Nucleus accumbens (tissue), 56 donors: ENCODE results near the gene TMEM255B.
"Not testable (repeated sequence)": the region's sequence is repeated elsewhere in the genome, so short reads cannot be mapped to it uniquely, and the experiment has no call there.

Source experiments
- DNase-seq, 56 donors: peaks; one replicate each; lab custom pipeline; 2025; lab: John Stamatoyannopoulos, UW

The TMEM255B gene

GRCh38 chr13:113813749-113814434, 54.9 kb downstream of the TMEM255B start:
- DNase-seq, result no peak

DNA sequence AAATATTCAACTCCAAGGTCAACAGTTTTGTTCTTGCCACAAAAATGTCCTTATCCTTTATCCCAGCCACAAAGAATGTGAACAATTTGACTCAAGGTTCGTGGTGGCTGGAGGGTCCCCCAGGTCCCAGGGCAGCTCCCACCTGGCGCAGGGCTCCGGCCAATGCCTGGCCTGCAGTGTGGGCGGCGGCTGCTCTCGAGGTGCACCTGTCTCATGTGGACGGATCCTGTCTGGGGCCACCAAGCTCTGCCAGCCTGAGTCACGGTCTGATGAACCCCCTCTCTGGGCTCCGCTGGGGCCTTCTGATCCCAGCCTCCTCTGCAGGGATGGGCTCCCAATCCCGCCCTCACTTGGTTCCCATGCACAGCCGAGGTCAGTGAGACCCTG, 55.4 kb downstream of the TMEM255B start:
- DNase-seq, result no peak

DNA sequence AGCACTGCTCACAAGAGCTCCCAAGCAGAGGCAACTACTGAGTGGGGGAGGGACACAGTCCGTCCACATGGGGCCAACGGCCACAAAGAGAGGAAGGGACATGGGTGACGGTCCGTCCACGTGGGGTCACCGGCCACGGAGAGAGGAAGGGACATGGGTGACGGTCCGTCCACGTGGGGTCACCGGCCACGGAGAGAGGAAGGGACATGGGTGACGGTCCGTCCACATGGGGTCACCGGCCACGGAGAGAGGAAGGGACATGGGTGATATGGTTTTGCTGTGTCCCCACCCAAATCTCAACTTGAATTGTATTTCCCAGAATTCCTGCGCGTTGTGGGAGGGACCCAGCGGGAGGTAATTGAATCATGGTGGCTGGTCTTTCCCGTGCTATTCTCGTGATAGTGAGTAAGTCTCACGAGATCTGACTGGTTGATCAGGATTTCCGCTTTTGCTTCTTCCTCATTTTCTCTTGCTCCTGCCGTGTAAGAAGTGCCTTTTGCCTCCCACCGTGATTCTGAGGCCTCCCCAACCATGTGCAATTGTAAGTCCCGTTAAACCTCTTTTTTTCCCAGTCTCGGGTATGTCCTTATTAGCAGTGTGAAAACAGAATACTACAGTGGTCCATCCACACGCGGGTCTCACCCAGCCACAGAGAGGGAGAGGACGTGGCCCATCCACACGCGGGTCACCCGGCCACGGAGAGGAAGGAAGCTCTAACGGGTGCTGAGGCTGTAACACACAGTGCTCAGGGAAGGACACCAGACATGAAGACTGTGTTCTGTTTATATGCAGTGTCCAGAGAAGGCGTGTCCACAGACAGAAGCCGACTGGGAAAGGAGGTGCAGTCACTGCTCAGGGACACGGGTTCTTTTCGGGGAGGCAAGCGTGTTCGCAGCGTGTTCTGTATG, 56.4 kb downstream of the TMEM255B start:
- no peak for DNase-seq

DNA sequence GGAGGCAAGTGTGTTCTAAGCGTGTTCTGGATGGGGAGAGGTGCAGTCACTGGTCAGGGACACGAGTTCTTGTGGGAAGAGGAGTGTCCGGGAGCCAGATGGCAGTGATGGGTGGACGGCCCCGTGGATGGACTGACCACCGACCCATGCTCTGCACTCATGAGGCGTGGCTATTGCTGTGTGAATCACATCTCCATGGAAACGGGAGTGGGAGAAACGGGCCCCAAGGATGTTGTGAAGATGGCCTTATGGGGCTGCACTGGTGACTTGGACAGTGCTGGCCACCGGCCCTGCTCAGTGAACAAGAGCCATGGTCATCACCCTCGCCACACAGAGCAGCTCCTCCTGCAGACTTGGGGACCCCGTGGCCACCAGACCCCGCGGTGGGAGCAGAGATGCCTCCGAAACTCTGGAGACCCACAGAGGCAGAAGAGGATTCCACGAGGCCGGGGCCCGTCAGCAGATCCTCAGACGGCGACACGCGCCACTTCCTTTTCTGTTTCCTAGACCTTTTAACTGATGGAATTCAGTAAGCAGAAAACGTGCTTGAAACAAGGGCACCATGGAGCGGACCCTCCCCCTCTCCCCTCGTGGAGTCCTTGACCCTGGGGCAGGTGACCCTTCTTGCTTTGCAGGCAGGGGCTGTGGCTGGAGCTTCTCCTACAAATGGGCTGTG, 57.4 kb downstream of the TMEM255B start:
- no peak for DNase-seq

GRCh38 chr13:113816946-113817859, 58.2 kb downstream of the TMEM255B start:
- DNase-seq, result peak in 44 of 56 donors; percentile 17 to 83 (median 46)

- no peak for DNase-seq
These were observed 59.0 kb downstream of the TMEM255B start for GRCh38 chr13:113817860-113818691.

DNA sequence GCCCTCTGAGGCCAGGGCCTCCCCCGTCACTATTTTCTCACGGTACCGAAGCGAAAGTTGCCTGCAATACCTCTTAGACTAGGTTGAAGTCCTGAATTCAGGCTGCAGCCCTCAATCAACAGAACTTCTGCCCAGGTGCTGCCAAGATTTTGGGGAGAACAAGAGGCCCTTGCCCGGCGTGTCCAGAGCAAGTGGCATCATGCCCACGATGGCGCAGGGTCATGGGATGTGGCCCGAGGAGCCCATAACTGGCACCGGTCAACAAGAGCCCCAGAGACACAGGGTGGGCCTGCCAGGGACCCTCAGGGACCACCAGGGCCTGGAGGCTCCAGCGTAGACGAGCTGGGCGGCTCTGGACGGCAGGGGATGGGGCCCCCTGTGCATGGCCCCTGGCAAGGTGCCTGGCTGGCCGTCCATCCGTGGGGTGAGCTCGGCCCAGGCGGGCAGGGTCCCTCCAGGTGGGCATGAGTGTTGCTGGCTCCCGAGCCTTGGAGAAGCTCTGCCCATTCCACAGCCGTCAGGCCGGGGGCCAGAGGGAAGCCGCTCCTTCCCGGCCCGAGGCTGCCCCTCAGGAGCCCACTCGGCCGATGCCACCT, 59.8 kb downstream of the TMEM255B start:
- DNase-seq, result no peak

GRCh38 chr13:113819341-113819730, 60.3 kb downstream of the TMEM255B start:
- DNase-seq, result no peak

DNA sequence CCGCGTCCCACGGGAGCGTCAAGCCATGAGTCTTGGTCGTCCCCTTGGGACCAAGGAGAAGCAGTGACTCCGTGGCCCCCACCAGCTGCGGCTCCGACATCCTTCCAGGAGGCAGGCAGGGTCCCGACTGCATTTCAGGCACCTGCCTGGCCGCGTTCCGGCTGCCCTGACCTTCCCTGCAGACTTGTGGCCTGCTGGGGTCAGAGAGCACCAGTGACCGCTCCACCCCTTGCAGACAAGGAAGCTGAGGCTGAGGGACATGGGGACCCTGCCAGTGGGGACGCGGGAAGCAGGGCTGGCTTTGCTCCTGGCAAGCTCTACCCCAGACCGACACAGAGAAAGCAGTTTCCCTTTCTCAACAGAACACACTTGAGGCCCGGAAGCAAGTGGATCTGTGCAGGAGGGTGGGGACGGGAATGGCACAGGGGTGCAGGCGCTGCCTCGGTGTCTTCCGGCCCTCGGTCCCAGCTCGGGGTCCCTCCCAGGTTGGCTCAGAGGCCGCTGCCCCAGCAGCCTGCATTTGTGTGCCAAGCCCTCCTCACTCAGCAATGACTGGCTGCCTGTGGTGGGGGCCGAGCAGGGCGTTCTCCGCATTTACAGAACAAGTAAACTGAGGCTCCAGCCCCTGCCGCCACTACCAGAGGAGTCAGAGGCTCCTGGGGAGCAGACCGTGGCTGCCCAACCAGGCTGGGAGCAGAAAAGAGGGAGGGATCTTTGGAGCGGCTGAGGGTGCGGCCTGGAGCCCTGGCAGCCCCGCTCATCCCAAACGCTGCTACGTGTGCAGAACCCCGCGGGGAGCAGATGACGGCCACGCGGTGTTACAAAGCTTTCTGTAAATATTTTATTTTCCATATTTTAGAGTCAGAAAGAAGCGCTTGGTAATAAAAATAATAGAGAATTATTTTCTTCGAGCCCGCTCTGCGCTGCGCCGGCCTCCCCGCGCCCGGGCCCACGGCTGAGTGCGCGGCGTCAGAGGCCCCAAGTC, 61.0 kb downstream of the TMEM255B start:
- no peak for DNase-seq

DNA sequence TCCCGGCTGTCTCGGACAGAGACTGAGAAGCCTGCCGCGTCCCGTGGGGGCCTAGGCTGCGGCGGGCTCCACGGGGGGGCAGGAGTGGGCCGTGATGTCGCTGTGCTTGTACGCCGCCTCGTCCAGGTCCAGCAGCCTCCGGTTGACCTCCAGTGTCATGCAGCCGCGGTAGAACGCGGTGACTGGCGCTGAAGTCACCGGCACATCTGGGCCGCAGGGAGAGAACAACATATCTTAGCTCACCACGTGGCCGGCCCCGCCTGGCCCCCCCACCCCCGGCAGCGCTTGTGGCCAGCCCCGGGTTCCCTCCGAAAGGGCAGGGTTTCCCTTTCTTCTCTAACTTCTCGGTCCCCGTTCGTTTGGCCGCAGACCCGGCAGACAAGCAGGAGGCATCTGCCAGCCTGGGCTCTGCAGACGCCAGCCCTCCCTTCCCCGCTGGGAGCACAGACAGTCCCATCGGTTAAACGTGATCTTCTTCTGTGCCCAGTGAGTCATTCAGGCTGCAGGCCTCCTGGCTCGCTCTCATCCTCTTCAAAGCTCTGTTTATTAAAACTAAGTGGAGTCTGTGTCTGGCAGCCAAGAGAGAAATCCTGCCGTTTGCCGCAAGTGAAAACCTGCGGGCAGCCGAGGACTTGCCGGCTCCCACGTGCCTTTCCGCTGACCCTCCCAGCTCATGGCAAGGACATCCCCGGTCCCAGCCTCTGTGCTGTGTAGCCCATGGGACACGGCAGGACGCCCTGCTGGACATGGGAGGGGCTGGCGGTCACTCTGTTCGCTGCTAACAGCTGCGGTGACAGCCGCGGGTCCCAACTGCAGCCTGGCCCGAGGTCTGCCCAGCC, 62.0 kb downstream of the TMEM255B start:
- peak in 54 of 56 donors; percentile 20 to 88 (median 70) for DNase-seq

DNA sequence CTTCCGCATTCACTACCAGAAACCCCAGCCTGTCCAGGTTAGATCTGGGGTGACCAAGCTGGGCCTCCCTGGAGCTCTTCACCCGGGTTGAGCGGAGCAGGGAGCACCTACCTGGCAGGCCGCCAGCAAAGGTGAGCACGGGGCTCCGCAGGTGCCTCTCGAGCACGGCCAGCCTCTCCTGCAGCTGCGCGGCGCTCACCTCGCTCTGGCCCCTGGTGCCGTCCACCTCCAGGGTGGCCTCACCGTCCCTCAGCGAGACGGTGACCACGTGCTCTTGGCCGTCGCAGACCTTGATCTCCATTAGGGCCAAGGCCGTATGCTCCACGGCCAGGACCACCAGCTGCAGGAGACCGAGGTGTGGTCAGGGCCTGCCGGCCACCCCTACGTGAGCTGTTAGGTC, 62.8 kb downstream of the TMEM255B start:
- DNase-seq, result no peak

DNA sequence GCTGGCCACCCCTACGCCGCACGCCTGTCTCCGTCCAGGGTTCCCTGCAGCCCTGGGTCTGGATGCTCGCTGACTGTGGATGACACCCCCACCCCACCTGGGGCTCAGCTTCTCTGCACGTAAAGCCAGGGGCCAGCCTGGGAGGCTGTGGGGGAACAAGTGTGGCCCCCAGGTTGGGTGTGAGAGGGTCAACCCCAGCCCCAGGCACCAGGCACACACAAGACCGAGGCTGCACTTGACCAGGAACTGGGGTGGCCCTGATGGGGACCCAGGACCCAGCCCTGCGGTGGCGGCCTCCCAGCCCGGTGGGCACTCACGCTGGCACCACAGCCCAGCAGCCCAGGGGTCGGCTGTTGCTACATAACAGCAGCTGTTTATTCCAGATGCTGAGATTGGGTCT, 63.2 kb downstream of the TMEM255B start:
- no peak for DNase-seq

- no peak for DNase-seq
These were observed 64.1 kb downstream of the TMEM255B start for GRCh38 chr13:113822956-113823744.

DNA sequence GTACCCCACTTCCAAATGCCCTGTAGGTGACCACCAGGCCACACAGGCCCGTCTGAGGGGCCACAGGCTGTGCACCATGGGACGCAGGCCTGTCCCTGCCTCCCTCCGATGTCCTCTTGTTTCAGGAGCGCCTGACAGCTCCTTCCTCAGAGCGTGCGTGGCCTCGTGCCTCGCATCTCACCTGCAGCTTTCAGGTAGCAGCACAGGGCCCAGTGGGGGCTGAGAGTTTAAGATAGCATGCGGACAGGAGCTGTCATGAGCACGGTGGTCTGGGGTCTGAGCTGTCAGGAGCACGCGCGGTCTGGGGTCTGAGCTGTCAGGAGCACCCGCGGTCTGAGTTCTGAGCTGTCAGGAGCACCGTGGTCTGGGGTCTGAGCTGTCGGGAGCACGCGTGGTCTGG, 64.7 kb downstream of the TMEM255B start:
- DNase-seq, result no peak

DNA sequence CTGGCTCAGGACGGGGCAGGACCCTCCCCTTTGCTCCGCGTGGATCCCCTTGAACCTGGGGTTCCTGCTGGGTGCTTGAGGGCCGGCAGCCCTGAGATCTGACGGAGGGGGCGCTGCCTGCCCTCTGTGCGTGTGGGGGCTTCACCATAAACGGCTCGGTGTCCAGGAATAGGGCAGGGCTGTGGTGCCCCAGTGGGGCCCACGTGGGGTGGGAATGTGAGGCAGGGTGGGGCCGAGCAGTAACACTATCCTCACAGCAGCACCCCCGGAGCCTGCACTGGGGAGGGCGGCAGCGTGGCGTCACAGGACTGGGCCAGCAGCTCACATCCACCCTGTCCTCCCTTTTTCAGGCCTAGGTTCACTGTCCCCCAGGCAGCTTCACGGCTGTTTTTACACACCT, 66.8 kb downstream of the TMEM255B start:
- DNase-seq, result no peak

- DNase-seq, result not testable (repeated sequence)
These were observed 67.4 kb downstream of the TMEM255B start for GRCh38 chr13:113826446-113826845.
